ENCODE data around the gene ERBB3.

DNA sequence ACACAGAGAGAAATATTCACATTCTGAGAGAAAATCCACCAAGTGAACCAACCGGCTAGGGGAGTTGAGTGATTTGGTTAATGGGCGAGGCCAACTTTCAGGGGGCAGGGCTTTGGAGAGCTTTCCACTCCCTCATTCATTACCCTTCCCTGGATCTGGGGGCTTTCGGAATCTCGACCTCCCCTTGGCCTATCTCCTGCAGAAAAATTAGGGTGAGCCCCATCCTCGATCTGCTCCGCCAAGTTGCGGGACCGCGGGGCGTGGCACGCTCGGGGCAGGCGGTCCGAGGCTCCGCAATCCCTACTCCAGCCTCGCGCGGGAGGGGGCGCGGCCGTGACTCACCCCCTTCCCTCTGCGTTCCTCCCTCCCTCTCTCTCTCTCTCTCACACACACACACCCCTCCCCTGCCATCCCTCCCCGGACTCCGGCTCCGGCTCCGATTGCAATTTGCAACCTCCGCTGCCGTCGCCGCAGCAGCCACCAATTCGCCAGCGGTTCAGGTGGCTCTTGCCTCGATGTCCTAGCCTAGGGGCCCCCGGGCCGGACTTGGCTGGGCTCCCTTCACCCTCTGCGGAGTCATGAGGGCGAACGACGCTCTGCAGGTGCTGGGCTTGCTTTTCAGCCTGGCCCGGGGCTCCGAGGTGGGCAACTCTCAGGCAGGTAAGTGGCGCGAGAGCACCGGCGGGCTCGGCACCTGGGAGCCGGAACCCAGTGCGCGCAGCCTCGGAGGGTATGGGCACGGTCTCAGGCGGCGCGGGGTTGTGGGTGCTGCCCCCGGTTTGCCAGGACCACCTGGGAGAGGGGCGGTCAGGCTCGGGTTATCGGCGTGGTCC is at the start of gene ERBB3:
- TF ChIP-seq POLR2A (IDR thresholded peaks at IDR 0.05; ENCODE audit: low read length): no peak
- TF ChIP-seq GATA1 (IDR thresholded peaks at IDR 0.05; ENCODE audit: low read depth, low read length): no peak

Data from erythroblast (primary cell).